Embryonic facial prominence (tissue), 1 donor: ENCODE results near the gene VSX1.

ENCODE experiments used
- DNase-seq: peaks from one replicate; pipeline ENCODE4 v3.0.0-alpha.2; 2016; ENCODE audit errors: extremely low spot score

VSX1 gene

GRCh38 chr20:25053255-25054031 is 28.5 kb downstream of the VSX1 start:
- no peak for DNase-seq

GRCh38 chr20:25052255-25053194 is 29.4 kb downstream of the VSX1 start:
- DNase-seq, result no peak

- no peak for DNase-seq
These were observed 30.4 kb downstream of the VSX1 start for GRCh38 chr20:25051386-25052155.

- DNase-seq, result no peak
These were observed 31.2 kb downstream of the VSX1 start for GRCh38 chr20:25050501-25051350.

- DNase-seq, result no peak
These were observed 31.9 kb downstream of the VSX1 start for GRCh38 chr20:25050082-25050481.

- no peak for DNase-seq
These were observed 32.5 kb downstream of the VSX1 start for GRCh38 chr20:25049261-25050060.

GRCh38 chr20:25048519-25048952 is 33.4 kb downstream of the VSX1 start:
- no peak for DNase-seq

GRCh38 chr20:25047766-25048165 is 34.2 kb downstream of the VSX1 start:
- no peak for DNase-seq

GRCh38 chr20:25046736-25047666 is 34.9 kb downstream of the VSX1 start:
- no peak for DNase-seq

GRCh38 chr20:25046181-25046641 is 35.7 kb downstream of the VSX1 start:
- no peak for DNase-seq

GRCh38 chr20:25045343-25045712 is 36.6 kb downstream of the VSX1 start:
- no peak for DNase-seq

GRCh38 chr20:25044660-25045342 is 37.1 kb downstream of the VSX1 start:
- no peak for DNase-seq

GRCh38 chr20:25044261-25044560 is 37.7 kb downstream of the VSX1 start:
- DNase-seq, result no peak

GRCh38 chr20:25043499-25044260 is 38.3 kb downstream of the VSX1 start:
- no peak for DNase-seq

- no peak for DNase-seq
These were observed 39.1 kb downstream of the VSX1 start for GRCh38 chr20:25042531-25043498.

GRCh38 chr20:25041813-25042530 is 40.0 kb downstream of the VSX1 start:
- DNase-seq, result no peak
